ENCODE measurements around the gene FAAP20.

The FAAP20 gene

DNA sequence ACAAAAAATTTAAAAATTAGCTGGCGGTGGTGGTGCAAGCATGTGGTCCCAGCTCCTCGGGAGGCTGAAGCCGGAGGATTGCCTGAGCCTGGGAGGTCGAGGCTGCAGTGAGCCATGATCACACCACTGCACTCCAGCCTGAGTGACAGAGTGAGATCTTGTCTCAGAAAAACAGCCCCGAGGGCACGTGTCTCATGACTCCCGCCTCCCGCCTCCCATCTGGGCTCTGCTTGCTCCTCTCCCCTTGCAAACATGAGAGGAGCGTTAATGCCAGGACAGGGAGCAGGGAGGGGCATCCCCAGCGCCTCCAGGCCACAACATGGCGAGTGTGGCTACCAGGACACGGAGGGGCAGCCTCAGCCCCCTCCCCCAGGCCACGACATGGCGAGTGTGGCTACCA lies 28.3 kb downstream of the FAAP20 start:
- H3K27ac ChIP-seq = no peak overlapping the region
- TF ChIP-seq, protein P1, sequence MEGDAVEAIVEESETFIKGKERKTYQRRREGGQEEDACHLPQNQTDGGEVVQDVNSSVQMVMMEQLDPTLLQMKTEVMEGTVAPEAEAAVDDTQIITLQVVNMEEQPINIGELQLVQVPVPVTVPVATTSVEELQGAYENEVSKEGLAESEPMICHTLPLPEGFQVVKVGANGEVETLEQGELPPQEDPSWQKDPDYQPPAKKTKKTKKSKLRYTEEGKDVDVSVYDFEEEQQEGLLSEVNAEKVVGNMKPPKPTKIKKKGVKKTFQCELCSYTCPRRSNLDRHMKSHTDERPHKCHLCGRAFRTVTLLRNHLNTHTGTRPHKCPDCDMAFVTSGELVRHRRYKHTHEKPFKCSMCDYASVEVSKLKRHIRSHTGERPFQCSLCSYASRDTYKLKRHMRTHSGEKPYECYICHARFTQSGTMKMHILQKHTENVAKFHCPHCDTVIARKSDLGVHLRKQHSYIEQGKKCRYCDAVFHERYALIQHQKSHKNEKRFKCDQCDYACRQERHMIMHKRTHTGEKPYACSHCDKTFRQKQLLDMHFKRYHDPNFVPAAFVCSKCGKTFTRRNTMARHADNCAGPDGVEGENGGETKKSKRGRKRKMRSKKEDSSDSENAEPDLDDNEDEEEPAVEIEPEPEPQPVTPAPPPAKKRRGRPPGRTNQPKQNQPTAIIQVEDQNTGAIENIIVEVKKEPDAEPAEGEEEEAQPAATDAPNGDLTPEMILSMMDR (conservative IDR thresholded peaks at IDR 0.05) = no peak

DNA sequence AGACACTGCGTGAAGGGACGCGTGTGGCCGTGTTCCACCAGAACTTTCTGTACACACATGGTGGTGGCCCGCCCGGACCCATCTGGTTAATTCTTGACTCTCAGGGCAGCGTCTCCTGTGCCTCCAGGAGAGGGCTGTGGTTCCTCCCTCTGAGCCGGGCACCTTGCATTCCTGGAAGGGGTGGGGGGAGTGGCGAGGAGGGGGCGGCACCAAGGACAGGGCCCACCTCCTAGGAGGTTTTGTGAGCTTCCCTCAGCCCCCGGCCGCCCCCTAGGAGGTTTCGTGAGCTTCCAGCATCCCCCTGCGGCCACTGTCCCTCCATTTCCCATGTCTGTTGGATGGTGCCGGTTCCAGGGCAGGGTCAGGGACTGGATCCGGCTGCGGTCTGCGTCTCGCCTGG lies 28.9 kb downstream of the FAAP20 start:
- TF ChIP-seq, protein P1 (conservative IDR thresholded peaks at IDR 0.05) = no peak
- H3K27ac ChIP-seq = no peak overlapping the region

DNA sequence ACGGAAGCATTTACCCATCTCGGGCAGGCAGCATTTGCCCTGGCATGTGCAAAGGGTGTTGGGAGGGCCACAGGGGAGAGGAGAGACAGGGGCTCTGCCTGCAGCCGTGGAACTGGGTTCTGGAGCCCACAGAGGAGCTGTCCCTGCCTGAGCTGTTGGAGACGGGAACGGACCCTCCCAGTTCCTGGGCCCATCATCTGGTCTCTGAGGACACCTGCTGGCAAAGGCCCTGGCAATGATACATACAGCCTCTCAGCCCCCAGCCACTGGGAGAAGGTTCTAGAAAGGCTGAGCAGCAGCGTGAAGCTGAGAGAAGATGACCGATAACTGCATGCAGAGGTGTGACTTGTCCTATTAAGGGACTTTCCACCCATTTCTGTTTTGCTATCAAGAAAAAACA lies 31.4 kb downstream of the FAAP20 start:
- no peak overlapping the region for H3K27ac ChIP-seq
- TF ChIP-seq, protein P1 (conservative IDR thresholded peaks at IDR 0.05) = no peak; the same call in 1 of the 2 replicates

DNA sequence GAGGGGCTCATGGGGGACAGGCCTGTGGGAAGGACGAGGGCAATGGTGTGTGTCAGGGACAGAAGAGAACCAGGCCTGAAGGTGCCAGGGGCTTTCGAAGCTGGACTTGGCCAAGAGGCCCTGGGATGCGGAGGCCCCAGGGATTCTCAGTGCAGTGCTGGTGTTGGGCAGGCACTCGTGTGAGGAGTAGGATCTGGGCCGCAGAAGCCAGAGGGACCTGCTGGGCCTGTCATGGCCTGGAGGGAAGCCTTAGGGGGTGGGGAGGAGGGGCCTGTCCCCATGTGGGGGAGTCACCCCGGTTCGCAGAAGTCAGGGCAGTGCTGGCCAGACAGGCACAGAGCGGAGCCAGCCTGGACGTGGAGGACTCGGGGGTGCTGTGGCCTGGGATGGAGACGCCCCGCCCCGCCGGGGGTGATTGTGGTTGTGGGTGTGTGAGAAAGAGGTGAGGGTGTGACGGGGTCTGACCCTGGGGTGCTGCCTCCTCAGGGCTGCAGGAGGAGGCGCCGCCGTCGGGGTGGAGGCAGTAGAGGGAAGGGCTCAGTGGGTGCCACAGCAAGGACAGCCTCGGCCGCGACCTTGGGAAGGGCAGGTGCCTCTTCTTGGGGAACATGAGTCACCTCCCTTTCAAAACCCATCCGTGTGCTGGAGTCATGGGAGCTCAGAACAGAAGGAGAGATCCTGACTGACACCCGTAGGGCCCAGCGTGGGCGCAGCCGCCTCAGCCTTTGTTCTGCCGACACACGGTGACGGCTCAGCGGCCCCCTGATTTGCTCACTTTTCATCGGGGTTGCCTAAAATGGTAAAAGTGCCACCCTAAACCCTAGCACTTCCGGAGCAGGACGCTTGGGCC lies 33.9 kb downstream of the FAAP20 start:
- TF ChIP-seq, protein P1 (conservative IDR thresholded peaks at IDR 0.05) = no peak
- H3K27ac ChIP-seq = no peak overlapping the region

DNA sequence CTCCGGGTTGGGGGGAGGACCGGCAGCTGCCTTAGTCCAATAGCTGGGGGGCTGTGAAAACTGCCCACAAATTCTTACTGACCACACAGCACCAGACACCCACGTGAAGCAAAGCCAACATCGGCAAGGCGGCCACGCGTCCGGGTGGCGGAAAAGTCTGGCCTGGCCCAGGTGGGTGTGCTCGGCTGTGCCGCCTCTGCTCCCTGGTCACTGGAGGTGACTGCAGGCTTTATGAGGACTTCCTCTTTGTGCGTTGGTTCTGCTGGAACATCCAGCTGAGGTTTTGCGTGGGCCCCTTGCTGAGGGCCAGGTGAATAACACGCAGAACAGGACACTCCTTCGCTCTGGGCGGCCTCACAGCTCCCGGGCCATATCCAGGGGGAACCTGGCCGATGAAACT lies 35.4 kb downstream of the FAAP20 start:
- no peak overlapping the region for H3K27ac ChIP-seq
- TF ChIP-seq, protein P1 (conservative IDR thresholded peaks at IDR 0.05) = no peak

DNA sequence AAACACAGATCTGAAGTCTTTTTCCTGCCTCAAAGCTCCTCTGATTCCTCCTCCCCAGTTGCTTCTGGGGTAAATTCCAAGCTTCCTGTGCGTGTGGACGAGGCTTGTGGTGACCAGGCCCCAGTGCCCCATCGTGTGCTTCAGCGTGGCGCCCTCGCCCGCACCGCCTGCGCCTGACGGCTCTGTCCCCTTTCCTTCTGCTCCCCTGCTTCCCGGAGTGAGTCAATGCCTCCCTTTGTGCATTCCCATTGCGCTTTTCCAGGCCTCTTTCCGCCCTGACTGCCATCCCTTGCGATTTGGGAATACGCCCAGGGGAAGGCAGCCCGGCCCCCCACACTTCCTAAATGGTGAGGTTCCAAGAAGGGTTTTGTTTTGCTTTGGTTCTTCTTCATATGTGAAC lies 36.3 kb downstream of the FAAP20 start:
- H3K27ac ChIP-seq = no peak overlapping the region
- TF ChIP-seq, protein P1 (conservative IDR thresholded peaks at IDR 0.05) = no peak

DNA sequence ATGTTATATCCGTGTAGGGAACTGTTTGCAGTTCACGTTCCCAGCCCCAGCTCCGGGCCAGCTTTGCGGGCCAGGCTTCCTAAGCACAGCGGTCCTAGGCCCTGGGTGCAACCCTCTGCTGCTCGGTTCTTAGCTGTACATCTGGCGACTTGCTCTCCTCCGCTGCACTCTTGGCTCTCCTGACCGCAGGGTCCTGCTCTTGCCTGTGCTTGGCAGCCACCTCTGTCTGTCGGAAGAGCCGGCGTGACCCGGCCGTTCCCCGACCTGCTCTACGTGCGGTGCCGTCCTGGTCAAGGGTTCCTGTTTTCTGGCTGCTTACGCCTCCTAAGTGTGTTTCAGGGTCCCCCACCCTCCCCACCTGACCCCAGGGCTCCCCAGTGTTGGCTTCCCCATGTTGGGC lies 36.7 kb downstream of the FAAP20 start:
- TF ChIP-seq, protein P1 (conservative IDR thresholded peaks at IDR 0.05) = no peak
- H3K27ac ChIP-seq = no peak overlapping the region

All from VCaP (cell line).